Left lung (tissue), 10 donors: ENCODE data around the gene MTR. TPM values are rescaled to one million over a fixed set of nuclear protein-coding genes. Genes with fewer than 3 reads are reported as not detected.

Experiments used
- ATAC-seq: fragments of 200-7000 bp; cut with Tn5 transposase; one replicate; pipeline ENCODE4 v1.9.1; 2020; ENCODE audit warnings: moderate library complexity
- DNase-seq, 4 donors: peaks; one replicate each; pipeline ENCODE4 v3.0.0-alpha.2; 2013 to 2020
- H3K27ac ChIP-seq, 2 donors: fragments of 200-600 bp; sonication (generic) in 1 of 2; one replicate each; pipeline versions ENCODE4 v1.5.0 to v1.8.0; 2020 to 2021
- H3K27me3 ChIP-seq, 2 donors: fragments of 200-600 bp; sonication (generic) in 1 of 2; one replicate each; pipeline versions ENCODE4 v1.5.0 to v1.8.0; 2020 to 2021
- H3K36me3 ChIP-seq, 2 donors: fragments of 200-600 bp; sonication (generic) in 1 of 2; one replicate each; pipeline versions ENCODE4 v1.5.0 to v1.8.0; 2020 to 2021
- H3K4me1 ChIP-seq, 2 donors: fragments of 200-600 bp; one replicate each; pipeline ENCODE4 v1.8.0; 2021
- H3K4me3 ChIP-seq, 2 donors: fragments of 200-600 bp; sonication (generic) in 1 of 2; one replicate each; pipeline versions ENCODE4 v1.5.0 to v1.8.0; 2020 to 2021; ENCODE audit warnings: mild to moderate bottlenecking in 1 of 2
- H3K9me3 ChIP-seq, 2 donors: fragments of 200-600 bp; sonication (generic) in 1 of 2; one replicate each; pipeline versions ENCODE4 v1.5.0 to v1.8.0; 2020 to 2021
- intact Hi-C, 2 donors: fragments of 100-400 bp; cut with DNase I; formaldehyde crosslinking; loops; one replicate each; pipeline versions ENCODE4 v1.11.2 to v1.14.2; 2022
- polyA plus RNA-seq, 6 donors: library from polyadenylated mRNA; unstranded; fragments of 120-200 nt; gene quantifications; one replicate each; pipeline ENCODE4 v1.2.1, GENCODE V29; 2013; ENCODE audit not compliant: insufficient read length in 6 of 6
- total RNA-seq, 2 donors: library from RNA; stranded (reverse); fragmentation: NEBNext Ultra II Directional; extraction: Animal tissue kit (Norgen Biotek cat#: 25700); gene quantifications; one replicate each; pipeline ENCODE4 v1.2.1, GENCODE V29; 2021
- TF ChIP-seq, protein P1 (sequence below), 2 donors: fragments of 200-600 bp; sonication (generic) in 1 of 2; IDR thresholded peaks; one replicate each; pipeline versions ENCODE4 v1.5.0 to v1.8.0; 2021; ENCODE audit warnings: antibody characterized with exemption in 2 of 2
- donor health status: DM: no; HTN: yes; CAD: no.
- donor health status: DM: no; HTN: no; CAD: no.

The MTR gene
- total and polyA plus RNA-seq, 8 donors: 35.9 to 52.2 (median 42.3) TPM

DNA sequence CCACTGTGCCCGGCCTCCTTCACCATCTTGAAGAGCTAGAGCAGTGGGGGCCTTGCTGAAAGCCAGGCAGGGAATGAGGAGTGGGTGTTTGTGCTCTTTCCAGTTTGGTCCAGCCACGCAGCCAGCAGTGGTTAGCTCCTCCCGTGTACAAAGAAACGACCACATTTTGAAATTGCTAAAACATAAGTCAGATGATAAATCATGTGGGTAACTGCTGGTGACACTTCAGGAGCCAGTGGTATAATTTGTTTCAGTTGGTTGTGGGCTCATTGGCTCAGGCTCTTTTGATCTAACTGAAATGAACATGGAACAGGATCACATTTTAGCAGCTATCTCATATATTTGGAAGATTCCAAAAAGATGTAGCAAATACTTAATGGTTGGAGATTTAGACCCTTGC, 87.6 kb downstream of the MTR start:
- H3K9me3 ChIP-seq: no peaks in the 10 kb centered on the region
- DNase-seq: no peak
- no peaks in the 10 kb centered on the region for H3K4me1 ChIP-seq
- H3K27ac ChIP-seq: no peak overlapping the region
- no peak overlapping the region for H3K4me3 ChIP-seq
- TF ChIP-seq, protein P1, sequence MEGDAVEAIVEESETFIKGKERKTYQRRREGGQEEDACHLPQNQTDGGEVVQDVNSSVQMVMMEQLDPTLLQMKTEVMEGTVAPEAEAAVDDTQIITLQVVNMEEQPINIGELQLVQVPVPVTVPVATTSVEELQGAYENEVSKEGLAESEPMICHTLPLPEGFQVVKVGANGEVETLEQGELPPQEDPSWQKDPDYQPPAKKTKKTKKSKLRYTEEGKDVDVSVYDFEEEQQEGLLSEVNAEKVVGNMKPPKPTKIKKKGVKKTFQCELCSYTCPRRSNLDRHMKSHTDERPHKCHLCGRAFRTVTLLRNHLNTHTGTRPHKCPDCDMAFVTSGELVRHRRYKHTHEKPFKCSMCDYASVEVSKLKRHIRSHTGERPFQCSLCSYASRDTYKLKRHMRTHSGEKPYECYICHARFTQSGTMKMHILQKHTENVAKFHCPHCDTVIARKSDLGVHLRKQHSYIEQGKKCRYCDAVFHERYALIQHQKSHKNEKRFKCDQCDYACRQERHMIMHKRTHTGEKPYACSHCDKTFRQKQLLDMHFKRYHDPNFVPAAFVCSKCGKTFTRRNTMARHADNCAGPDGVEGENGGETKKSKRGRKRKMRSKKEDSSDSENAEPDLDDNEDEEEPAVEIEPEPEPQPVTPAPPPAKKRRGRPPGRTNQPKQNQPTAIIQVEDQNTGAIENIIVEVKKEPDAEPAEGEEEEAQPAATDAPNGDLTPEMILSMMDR (IDR thresholded peaks at IDR 0.05): no peak
- intact Hi-C loops: no loop called here
- ATAC-seq: no peak
- H3K36me3 ChIP-seq: peaks cover 0 to 68% of the 10 kb centered on the region in 2 donors
- no peaks in the 10 kb centered on the region for H3K27me3 ChIP-seq

DNA sequence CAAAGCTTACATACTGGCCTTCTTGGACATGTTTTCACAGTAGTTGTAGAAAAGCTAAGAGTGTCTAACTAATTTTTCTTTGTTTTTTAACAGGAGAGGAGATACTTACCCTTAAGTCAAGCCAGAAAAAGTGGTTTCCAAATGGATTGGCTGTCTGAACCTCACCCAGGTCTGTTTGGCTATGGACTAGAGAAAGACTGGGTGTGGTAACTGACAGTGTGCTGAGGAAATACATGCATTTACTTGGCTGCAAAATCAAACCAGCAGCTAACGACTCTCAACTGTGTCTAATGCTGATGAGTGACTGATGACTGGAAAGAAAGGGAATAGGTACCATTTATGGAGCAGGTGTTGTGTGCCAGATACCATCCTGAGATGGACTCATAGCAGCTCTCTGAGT, 91.1 kb downstream of the MTR start:
- intact Hi-C loops: no loop called here
- Histone ChIP-seq H3K4me1 (no peaks in the 10 kb centered on the region), H3K4me3 (no peak overlapping the region), H3K27ac (no peak overlapping the region), H3K9me3 (no peaks in the 10 kb centered on the region), H3K36me3 (peaks cover 0 to 77% of the 10 kb centered on the region in 2 donors), H3K27me3 (no peaks in the 10 kb centered on the region)
- DNase-seq (no peak), ATAC-seq (no peak)
- TF ChIP-seq, protein P1 (IDR thresholded peaks at IDR 0.05): no peak

DNA sequence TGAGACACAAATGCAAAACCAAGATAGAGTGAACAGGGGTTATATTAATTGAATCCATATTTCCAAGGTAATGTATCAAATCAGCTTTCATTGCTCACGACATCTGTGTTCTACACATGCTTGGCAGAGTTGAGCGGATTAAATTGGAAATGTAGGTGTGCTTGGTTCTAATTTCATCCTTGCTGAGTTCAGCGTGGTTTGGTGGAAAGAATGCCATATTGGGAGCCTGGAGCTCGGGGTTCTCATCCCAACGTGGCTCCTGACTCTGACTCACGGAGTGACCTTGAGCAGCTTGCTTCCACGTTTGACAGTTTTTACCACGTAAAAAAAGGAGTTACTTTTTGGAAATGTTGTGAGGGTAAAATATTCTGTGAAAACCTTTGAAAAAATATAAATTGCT, 92.0 kb downstream of the MTR start:
- DNase-seq (no peak), ATAC-seq (no peak)
- TF ChIP-seq, protein P1 (IDR thresholded peaks at IDR 0.05): no peak
- Histone ChIP-seq H3K36me3 (peaks cover 0 to 78% of the 10 kb centered on the region in 2 donors), H3K27me3 (no peaks in the 10 kb centered on the region), H3K9me3 (no peaks in the 10 kb centered on the region), H3K4me3 (no peak overlapping the region), H3K4me1 (no peaks in the 10 kb centered on the region), H3K27ac (no peak overlapping the region)
- intact Hi-C loops: no loop called here

DNA sequence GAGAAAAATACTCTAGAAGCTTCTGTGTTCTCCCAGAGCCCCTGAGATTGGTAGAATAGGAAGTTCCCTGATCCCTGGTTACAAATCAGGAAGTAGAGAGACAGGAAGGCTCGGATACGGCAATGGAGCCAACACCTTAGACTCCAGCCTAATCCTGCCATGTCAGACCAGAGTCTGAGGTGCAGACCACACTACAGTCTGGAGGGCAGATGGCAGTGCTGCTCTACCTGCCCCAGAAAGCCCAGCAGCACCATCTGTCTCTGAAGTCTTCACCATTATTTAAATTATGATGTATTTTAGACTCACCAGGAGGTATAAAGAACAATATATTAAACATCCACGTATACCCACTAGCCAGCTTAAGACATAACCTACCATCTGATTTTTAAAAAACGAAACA, 93.0 kb downstream of the MTR start:
- intact Hi-C loops: no loop called here
- Histone ChIP-seq H3K9me3 (no peaks in the 10 kb centered on the region), H3K27me3 (no peaks in the 10 kb centered on the region), H3K4me1 (no peaks in the 10 kb centered on the region), H3K36me3 (peaks cover 0 to 78% of the 10 kb centered on the region in 2 donors), H3K27ac (no peak overlapping the region), H3K4me3 (no peak overlapping the region)
- DNase-seq (no peak), ATAC-seq (no peak)
- TF ChIP-seq, protein P1 (IDR thresholded peaks at IDR 0.05): no peak

DNA sequence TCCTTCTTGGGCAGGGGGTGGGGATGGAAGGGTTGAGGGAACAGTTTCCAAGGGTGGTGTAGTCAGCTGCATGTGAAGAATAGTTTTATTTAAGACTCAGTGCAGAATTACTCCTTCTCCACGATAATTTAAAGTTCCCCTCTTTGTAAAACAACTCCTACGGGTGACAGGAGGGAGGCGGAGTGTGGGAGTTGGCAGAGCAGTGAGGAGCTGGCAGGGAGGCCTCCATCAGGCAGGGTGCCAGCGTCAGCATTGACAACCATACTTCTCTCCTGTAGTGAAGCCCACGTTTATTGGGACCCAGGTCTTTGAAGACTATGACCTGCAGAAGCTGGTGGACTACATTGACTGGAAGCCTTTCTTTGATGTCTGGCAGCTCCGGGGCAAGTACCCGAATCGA, 93.8 kb downstream of the MTR start:
- no peak overlapping the region for H3K27ac ChIP-seq
- no peaks in the 10 kb centered on the region for H3K27me3 ChIP-seq
- intact Hi-C loops: no loop called here
- H3K9me3 ChIP-seq: no peaks in the 10 kb centered on the region
- TF ChIP-seq, protein P1 (IDR thresholded peaks at IDR 0.05): no peak
- no peak overlapping the region for H3K4me3 ChIP-seq
- ATAC-seq: no peak
- no peak for DNase-seq
- peaks cover 0 to 81% of the 10 kb centered on the region in 2 donors for H3K36me3 ChIP-seq
- H3K4me1 ChIP-seq: no peaks in the 10 kb centered on the region
